HG03565 (cell line): ENCODE results near the gene FLRT1.

Experiments used
- ATAC-seq: cut with Tn5 transposase; IDR thresholded peaks from one replicate; pipeline ENCODE4 v1.9.1; 2021; ENCODE audit warnings: mild to moderate bottlenecking, moderate library complexity; ENCODE audit not compliant: unreplicated experiment

The FLRT1 gene

DNA sequence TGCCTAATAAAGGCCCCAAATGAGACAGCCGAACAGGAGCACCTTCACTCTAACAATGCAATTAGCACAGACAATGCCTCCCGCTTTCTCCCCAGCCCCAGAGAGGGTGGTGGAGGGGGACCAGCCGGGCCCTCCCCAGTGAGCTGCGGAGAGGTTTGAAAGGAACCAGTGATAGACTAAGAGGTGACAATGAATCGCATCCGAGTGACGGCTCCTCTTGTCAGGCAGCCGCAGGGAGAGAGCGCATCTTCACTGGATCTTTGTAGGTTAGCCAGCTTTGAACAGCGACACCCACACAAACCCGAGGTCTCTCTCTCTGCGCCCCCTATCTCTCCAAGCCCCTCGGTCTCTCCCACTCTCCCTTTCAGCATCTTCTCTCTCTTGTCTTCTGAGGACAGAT is 28.0 kb downstream of the FLRT1 start:
- ATAC-seq = no peak

DNA sequence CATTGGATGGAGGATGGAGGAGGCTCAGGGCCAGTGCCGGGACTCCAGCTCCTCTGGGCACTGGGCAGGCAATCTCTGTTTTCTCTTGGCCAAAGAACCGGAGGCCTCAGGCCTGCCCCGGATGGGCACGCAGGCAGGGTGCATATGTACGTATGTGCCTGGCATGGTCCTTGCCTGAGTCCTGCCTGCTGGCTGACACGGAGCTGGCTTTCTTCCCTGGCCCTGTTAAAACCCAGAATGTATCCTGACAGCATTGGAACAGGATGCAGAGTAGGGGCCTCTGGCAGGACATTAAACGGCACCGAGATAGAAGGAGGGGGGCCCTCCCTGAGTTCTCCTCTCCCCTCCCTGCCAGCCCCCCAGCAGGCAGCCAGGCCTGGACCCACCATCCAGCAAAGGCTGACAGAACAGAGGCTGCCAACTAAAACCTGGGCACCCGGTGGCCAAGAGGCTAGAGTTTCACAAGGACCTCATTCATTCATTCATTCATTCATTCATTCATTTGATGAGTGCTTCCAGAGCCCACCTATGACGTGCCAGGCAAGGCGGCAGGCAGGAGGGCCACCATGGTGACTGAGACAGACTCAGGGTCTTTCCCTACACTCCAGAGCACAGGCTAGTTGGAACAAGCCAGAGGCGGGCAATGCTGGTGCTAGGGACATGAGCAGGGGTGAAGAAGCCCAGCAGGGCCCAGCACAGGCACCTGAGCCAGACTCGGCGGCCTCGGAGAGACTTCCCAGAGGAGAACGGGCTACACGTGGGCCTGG is 28.8 kb downstream of the FLRT1 start:
- no peak for ATAC-seq

DNA sequence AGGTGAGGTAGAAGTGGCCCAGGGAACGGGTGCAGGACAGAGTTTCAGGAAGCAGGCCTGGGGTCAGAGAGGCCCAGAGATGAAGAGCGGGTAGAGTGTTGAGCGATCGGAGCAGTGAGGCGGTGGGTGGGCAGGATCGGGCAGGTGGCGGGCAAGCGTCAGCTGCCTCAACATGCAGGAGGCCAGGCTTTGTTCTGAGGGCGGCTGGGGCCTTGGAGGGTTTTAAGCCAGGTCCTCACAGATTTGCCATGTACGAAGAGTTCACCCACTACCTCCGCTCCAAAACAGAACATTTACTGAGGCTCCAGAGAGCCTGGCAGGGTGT is 29.4 kb downstream of the FLRT1 start:
- no peak for ATAC-seq

DNA sequence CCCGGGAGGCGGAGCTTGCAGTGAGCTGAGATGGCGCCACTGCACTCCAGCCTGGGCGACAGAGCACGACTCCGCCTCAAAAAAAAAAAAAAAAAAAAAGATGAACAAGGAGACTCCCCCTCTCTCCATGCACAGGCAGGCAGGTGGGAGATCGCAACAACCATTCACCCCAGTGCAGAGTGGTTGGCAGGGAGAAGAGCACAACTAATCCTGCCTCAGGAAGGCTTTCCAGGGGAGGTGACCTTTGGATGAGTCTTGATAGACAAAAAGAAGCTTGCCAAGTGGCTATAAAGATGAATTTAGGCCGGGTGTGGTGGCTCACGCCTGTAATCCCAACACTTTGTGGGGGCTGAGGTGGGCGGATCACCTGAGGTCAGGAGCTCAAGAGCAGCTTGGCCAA is 30.0 kb downstream of the FLRT1 start:
- no peak for ATAC-seq

DNA sequence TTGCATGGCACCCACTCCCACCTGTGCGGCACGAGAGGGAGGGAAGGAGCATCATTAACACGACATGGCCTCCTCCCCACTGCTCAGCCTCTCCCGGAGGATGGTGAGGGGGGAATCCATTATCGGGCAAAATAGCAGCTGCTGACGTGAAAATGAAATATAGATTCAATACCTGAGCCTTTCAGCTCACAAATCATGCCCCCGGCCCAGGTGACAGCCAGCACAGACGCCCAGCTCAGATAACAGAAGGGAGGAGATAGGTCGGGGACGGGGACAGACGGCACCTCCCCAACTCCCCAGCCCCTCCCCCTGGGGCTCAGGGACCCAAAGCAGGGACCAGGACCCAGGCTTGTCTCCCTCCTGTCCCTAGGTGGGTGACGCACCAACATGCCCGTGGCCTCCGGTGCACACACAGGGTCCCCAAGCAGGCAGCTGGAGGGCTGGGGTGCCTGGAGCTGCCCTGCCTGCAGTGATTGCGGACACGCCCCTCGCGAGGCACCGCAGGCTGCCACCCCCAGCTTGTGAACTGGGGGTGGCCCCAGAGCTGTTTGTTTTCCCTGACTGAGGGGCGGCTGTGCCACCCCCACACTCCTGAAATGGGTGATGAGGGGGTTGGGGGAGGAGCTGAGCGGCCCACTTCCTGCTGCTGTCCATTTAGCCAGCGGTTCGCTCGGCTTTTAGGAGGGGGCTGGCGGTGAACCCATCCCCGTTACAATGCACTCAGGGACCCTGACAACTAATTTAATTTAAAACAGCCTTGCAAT is 31.7 kb downstream of the FLRT1 start:
- no peak for ATAC-seq

DNA sequence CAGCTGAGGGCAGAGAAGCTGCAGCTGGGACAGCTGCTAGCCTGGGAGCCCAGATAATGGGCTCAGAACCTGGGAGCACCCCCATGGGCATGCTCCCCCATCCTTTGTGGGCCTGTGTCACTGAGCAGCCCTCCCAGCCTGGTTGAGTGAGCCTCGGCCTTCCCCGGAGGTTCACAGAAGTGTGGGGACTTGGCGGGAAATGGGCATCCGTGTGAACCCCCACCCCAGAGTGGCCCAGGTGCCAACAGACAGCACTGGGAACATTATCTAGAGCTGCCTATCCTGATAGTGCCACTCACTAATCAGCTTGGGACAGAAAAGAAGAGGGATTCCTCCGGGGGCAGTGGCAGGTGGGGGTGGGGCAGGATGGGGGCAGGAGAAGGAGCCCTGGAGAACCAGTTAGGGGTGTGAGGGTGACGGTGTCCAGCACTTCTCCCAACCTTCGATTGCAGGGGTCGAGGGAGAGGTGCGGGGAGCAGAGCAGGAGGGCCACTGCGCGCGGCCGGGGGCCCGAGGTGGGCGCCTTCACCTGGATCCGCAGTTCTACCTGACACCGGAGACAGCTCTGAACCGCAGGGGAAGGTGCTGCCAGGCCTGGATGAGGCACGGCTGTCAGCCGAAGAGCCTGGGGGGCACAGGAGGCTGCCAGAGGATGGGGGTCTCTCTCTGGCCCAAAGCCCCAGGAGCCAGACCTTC is 33.1 kb downstream of the FLRT1 start:
- no peak for ATAC-seq

DNA sequence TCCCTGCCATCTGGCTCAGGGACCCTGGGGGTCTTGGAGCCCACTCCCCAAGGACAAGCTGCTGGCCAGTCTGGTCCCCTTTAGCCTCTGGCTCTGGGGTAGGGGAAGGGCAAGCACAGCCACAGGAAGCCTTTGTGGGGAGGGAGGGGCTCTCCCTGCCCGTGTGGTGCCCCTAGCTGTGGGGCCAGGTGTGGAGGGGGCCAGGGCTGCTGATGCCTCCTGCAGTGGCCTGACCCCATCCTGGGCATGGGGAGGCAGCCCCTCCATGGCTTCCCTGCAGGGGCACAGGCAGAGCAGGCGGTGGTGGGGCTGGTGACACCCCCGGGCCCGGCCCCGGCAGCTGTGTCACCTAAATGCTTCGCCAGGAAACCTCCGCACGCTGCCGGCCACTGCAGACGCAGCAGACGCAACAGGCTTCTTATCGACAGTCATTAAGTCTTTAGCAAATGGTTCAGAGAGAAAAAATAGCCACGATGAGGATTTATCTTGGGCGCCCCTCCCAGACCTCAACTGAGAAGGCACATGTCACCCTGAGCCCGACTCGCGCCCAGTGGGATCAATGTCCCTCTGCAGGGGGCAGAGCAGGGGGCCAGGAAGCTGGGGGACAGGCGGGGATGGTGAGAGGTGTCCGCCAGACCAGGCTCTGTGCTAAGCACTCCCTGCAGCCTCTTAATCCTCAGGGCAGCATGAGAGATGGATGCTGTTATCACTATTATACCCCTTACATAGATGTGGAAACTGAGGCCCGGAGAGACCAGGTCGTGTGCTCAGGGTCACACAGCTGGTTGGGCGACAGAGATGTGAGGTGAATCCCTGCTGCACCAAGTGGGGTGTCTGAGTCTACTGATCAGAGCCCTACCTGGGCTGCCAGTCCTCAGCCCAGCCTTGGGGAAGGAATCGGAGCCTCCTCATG is 33.9 kb downstream of the FLRT1 start:
- no peak for ATAC-seq

DNA sequence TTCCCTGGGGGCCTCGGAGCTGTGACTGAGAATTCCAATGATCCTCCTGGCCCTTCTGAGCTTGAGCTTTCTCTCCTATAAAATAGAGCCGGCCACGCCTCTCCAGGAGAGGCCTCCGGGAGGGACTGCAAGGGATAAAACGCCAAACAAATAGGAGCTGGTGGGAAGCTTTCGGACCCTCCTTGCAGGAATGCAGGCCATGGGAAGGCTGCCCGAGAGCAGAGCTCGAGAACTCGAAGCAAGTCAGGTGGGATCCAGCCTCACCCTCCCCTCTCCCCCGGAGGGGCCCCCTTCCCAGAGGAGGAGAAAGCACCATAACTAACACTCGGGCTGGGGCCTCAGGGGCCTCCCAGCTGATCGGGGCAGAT is 34.6 kb downstream of the FLRT1 start:
- ATAC-seq = no peak

DNA sequence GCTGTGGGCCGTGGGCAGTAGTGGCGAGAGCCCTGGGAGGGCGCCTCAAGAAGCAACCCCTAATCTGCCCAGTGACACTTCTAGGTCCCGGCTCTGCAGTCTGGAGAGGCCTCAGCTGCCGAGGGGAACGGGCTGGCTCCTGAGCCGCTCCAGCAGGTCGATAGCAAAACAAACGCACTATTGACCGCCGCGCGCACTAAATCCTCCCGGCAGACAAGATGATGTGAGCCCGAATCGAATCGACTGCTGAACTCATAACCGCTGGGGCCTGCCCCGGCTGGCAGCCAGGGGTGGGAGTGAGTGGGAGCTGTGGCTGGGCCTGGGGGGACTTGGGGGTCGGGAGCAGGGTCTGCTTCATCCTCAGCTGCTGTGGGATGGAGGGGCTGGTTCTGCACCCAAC is 36.1 kb downstream of the FLRT1 start:
- ATAC-seq = no peak

DNA sequence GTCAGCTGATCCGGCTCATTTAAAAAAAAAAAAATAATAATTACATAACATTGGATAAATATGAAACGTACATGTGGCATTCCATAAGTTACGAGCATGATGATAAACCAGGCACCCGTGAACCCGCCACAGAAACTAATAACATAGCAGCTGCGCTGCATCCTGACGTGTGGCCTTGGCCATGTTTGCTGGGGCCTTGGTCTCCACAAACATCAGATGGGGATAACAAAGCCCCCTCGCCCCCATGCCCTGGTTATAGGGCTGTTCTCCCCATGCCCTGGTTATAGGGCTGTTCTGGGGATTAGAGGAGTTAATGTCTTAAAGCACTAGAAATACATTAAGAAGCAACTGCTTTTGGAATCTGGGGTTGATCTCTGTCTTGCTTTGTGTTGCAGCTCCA is 36.7 kb downstream of the FLRT1 start:
- no peak for ATAC-seq

DNA sequence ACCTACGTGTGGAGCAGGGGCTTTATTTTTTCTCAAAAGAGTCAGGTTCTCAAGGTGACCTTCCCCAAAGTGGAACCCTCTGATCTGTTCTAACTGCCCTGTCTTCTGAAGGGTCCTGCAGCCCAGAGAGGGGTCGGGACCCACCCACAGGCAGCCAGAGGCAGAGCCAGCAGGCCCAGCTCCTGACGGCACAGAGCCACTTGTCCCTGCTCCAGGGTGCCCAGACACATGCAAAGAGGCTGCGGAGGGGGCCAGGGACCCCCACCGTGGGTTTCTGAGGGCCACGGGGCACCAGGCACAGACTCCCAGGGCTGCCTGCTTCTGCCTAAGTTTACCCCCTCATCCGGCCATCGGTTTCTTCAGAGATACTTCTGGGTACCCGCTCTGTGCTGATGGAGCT is 37.1 kb downstream of the FLRT1 start:
- no peak for ATAC-seq

DNA sequence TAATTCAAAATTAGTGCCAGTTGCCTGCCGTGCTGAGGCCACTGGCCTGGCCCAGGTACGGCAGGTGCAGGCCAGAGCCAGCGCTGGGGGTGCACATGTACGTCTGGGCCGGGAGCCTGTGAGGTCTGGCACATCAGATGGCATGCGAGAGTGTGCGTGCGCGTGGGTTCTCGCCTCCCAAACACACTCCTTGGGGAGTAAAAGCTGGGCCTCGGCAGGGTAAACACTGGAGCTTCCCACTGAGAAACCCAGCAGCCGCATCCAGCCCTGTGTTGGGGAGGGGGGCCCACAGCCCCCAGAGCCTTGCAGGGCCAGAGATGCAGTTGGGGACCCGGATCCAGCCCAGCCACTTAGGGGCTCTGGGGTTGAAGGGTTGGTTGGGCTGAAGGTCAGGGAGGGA is 37.8 kb downstream of the FLRT1 start:
- ATAC-seq = no peak

DNA sequence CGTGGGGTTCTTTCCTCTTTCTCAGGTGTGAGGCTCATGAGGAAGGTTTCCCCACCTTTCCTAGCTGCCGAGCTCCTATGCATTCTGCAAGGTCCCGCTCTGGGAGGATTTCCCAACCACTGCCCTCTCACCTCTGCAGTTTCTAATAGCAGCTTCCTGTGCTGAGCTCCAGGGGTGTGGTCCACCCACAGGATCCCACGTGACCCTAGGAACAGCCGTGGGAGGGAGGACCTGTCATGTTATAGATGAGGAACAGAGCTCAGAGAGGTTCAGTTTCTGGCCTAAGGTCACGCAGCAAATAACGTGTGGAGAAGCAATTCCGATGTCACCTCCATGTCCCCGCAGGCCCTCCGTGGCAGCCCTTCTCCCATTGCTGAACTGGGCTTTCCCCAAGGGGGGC is 38.5 kb downstream of the FLRT1 start:
- ATAC-seq = no peak

DNA sequence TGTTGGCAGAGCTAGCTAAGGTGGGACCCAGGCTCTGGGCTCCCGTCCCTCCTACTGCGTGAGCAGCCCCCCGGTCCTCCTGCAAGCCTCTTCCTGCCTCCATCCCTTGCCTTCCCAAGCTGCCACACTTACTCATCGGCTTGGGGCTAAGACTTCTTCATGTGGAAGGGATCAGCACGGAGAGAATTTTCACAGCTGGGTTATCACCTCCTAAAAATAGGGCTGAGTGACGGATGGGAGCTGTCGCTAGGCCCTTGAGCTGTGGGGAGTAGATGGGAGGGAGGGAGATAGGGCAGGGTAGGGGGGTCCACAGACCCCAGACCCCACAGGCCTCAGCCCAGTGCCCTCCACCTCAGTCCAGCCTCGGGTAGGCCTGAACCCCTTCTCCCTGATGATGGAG is 41.0 kb downstream of the FLRT1 start:
- ATAC-seq = no peak

DNA sequence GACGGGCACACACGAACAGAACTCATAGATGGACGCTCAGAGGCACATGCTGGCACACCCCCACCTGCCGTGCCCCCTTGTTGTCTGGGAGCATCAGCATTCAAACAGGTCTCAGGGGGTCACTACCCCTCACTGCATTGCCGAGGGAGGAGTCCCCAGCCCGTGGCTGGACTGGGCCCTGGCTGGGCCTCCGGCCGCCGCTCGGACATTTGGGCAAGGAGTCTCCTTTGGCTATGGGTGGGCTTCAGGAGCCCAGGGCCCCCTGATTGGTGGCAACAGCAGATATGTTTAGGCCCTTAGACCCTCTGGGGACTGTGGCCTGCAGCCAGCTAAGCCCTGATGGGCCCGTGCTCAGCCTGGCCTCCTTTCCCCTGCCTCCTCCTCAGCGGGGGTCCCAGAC is 41.9 kb downstream of the FLRT1 start:
- ATAC-seq = no peak

DNA sequence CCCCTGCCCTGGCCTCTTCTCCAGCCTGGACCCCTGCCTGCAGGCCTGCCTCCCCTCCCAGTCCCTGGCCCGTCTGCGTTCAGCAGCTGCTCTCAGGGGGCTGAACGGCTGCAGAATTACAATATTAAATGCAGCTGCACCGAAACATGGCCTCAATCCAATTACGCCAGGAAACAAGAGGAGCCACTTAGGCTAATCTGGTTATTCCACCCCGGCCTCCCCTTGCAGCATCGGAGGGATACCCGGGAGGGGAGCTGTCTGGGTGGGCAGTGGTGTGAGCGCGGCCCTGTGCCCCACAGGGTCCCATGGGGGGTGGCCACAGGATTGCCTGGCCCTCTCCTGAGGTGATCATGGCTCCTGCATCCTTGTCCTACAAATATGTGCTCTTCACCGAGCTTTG is 42.6 kb downstream of the FLRT1 start:
- ATAC-seq = no peak

DNA sequence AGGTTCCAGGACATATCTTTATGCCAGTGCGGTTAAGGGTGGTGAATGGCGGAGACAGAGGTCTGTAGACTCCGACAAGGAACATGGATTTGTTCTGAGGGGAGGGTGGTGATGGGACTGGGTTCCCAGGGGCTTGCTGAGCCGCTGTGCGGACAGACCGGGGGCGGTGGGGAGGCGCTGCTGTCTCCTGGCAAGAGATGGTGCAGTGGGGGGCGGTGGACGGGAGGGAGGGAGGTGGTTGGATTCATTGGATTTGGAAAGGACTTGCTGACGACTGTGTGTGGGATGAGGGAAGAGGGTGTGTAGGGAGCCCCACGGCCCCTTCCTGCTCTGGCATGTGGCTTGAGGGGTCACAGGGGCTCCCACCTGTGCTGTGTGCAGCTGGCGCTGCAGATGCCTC is 43.2 kb downstream of the FLRT1 start:
- ATAC-seq = no peak

DNA sequence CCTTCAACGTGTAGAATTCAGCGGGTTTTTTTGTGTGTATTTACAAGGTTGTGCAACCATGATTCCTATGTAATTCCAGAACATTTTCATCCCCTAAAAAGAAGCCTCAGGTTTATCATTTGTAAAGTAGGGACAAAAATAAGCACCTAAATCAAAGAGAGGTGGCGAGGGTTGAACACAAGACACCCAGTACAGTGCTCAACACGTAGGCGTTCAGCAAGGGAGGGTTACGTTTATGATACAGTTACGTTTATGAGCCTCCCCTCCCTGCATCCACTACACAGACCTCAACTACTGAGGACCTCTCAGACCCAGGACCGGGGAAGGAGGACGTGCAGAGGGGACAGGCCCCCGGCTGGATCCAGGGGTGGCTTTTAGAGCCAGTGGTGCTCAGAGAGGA is 44.7 kb downstream of the FLRT1 start:
- no peak for ATAC-seq

DNA sequence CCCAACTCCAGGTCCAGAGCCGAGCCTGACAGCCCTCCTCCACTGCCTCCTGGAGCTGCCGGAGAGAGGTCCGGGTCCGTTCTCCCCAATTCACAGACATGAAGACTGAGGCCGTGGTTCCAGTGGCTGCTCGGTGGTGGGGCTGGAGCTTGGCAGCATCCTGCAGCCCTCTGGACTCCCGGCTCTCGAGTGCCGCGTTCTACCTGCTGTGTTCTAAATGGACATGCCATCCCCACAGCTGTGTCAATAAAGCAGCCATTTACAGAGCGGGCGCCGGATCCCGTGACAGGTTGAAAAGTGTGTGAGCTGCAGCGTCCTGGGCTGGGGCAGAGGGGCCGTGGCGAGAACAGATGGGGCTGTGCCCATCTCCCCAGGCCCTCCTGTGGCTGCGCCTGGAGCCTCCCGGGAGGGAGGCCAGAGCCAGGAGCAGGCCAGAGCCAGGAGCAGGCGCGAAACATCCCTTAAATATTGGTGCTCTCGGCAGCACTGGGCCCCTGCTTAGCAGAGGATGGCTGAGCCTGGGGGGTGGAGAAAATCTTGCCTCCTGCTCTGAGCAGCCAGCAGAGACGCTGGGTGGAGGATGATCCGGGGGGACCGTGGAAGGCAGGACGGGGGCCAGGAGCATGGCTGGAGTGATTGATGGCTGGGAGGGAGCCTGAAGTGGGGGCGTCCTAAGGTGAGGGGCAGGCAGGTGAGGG is 46.2 kb downstream of the FLRT1 start:
- no peak for ATAC-seq

DNA sequence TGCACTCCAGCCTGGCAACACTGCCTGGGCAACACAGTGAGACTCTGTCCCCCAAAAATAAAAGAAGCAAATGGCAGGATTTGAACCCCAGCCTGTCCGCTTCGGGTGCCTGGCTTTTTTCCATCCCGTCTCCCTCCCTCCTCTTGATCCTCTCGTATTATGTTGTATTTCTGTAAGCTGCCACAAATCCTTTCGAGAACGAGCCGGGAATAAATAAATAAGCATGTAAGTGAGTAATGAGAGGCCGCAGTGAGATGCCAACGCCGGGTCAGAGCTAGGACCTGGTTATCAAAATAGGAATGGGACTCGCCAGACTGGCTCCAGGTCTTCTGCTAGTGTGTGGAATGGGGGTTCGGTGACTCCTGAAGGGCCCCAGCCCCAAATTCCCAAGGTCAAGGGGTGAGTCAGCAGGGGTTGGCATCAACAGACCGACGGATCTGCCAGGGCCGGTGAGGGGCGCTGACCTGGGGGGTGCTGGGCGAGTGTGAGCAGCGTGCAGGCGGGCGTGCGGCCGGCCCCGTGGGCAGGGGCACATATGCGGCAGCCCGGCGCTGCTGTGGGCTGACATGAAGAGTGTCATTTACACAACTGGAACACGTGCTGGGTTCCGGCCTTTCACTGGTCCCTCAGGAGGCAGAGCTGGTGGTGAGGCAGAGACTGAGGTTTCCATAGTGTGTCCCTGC is 47.8 kb downstream of the FLRT1 start:
- ATAC-seq = no peak
